Adipose tissue (tissue), 3 donors: ENCODE results near the gene ANKRD37. TPM values are rescaled to one million over a fixed set of nuclear protein-coding genes. Genes with fewer than 3 reads are reported as not detected.
"Not testable (repeated sequence)": the region's sequence is repeated elsewhere in the genome, so short reads cannot be mapped to it uniquely, and the experiment has no call there.

ENCODE experiments used
- H3K27ac ChIP-seq: one replicate; pipeline ENCODE4 v1.5.1; 2013; ENCODE audit warnings: low read depth, low read length
- WGBS, 3 donors: extraction: QIAGEN DNeasy Blood & Tissue Kit; methylation state at CpG; one replicate each; pipeline ENCODE4 v1.1.7; 2013; 5-methylcytosine and 5-hydroxymethylcytosine counted together
- polyA plus RNA-seq, 3 donors: library from polyadenylated mRNA; stranded (reverse); fragments of 200-250 nt; gene quantifications; one replicate each; pipeline ENCODE4 v1.2.3, GENCODE V29; 2013
- donor health status: healthy with polysubstance abuse.
- donor health status: Bipolar disorder and iron deficiency.
- donor health status: healthy.

Gene ANKRD37
- 10 to 100 TPM; 17.2 to 65.7 (median 20.4) TPM for polyA plus RNA-seq

- peak within 1 kb of the TSS; percentile 98 for H3K27ac ChIP-seq
- WGBS, 3 donors: 4 to 15% (median 10%) methylated on average over 34 to 38 of the region's 38 CpGs
These were observed at the start of gene ANKRD37 for GRCh38 chr4:185396724-185397385. ANKRD37 (plus strand) TSS chr4:185396841; CDS start chr4:185396924, 83 bp downstream.

GRCh38 chr4:185346975-185347601, 49.6 kb upstream of the ANKRD37 start:
- no peak overlapping the region for H3K27ac ChIP-seq
- WGBS, 3 donors: 88 to 93% (median 88%) methylated on average over 14 of the region's 14 CpGs

- 86 to 91% (median 88%) methylated on average over 13 of the region's 13 CpGs for WGBS, 3 donors
- no peak overlapping the region for H3K27ac ChIP-seq
These were observed 45.0 kb upstream of the ANKRD37 start for GRCh38 chr4:185351691-185352090.

- no peak overlapping the region for H3K27ac ChIP-seq
- 86 to 91% (median 86%) methylated on average over 7 of the region's 7 CpGs for WGBS, 3 donors
These were observed 44.4 kb upstream of the ANKRD37 start for GRCh38 chr4:185352202-185352601.

- H3K27ac ChIP-seq: no peak overlapping the region
- 95 to 100% (median 100%) methylated on average over 2 of the region's 2 CpGs for WGBS, 3 donors
These were observed 43.9 kb upstream of the ANKRD37 start for GRCh38 chr4:185352741-185353140.

GRCh38 chr4:185357211-185357610, 39.4 kb upstream of the ANKRD37 start:
- 89 to 93% (median 91%) methylated on average over 5 of the region's 5 CpGs for WGBS, 3 donors
- no peak overlapping the region for H3K27ac ChIP-seq

- WGBS, 3 donors: 80 to 83% (median 80%) methylated on average over 7 of the region's 7 CpGs
- no peak overlapping the region for H3K27ac ChIP-seq
These were observed 38.8 kb upstream of the ANKRD37 start for GRCh38 chr4:185357733-185358440.

GRCh38 chr4:185358514-185358913, 38.1 kb upstream of the ANKRD37 start:
- no peak overlapping the region for H3K27ac ChIP-seq
- WGBS, 3 donors: 84 to 93% (median 84%) methylated on average over 4 of the region's 4 CpGs

- no peak overlapping the region for H3K27ac ChIP-seq
- 95 to 99% (median 95%) methylated on average over 4 of the region's 4 CpGs for WGBS, 3 donors
These were observed 37.7 kb upstream of the ANKRD37 start for GRCh38 chr4:185358959-185359358.

- no peak overlapping the region for H3K27ac ChIP-seq
- WGBS, 3 donors: 97 to 98% (median 98%) methylated on average over 8 of the region's 8 CpGs
These were observed 36.7 kb upstream of the ANKRD37 start for GRCh38 chr4:185359767-185360446.

GRCh38 chr4:185361872-185362271, 34.8 kb upstream of the ANKRD37 start:
- H3K27ac ChIP-seq: no peak overlapping the region
- 45 to 76% (median 62%) methylated on average over 3 of the region's 3 CpGs for WGBS, 3 donors

GRCh38 chr4:185362570-185362969, 34.1 kb upstream of the ANKRD37 start:
- H3K27ac ChIP-seq: not testable (repeated sequence)
- WGBS, 3 donors: 79 to 92% (median 86%) methylated on average over 6 of the region's 6 CpGs

- 31 to 86% (median 80%) methylated on average over 3 of the region's 3 CpGs for WGBS, 3 donors
- H3K27ac ChIP-seq: no peak overlapping the region
These were observed 33.4 kb upstream of the ANKRD37 start for GRCh38 chr4:185363251-185363650.

- no peak overlapping the region for H3K27ac ChIP-seq
- 72 to 94% (median 90%) methylated on average over 5 of the region's 5 CpGs for WGBS, 3 donors
These were observed 31.8 kb upstream of the ANKRD37 start for GRCh38 chr4:185364886-185365285.

- WGBS, 3 donors: 60 to 71% (median 62%) methylated on average over 3 of the region's 3 CpGs
These were observed 26.9 kb upstream of the ANKRD37 start for GRCh38 chr4:185369731-185370130.

GRCh38 chr4:185370268-185370949, 26.2 kb upstream of the ANKRD37 start:
- H3K27ac ChIP-seq: no peak overlapping the region
- 96 to 98% (median 96%) methylated on average over 11 of the region's 11 CpGs for WGBS, 3 donors

More at GRCh38 chr4:185369731-185370130, 26.9 kb upstream of the ANKRD37 start:
- H3K27ac ChIP-seq: no peak overlapping the region

- no peak overlapping the region for H3K27ac ChIP-seq
- 94 to 95% (median 95%) methylated on average over 11 of the region's 11 CpGs for WGBS, 3 donors
These were observed 24.9 kb upstream of the ANKRD37 start for GRCh38 chr4:185371702-185372101.

- 75 to 84% (median 78%) methylated on average over 7 of the region's 7 CpGs for WGBS, 3 donors
- no peak overlapping the region for H3K27ac ChIP-seq
These were observed 22.6 kb upstream of the ANKRD37 start for GRCh38 chr4:185374027-185374426.
